K562 (cell line): Measurements from ENCODE around the gene CALD1. TPM values are rescaled to one million over a fixed set of nuclear protein-coding genes. Genes with fewer than 3 reads are reported as not detected.

ENCODE experiments used
- ATAC-seq: fragments of 200-7000 bp; cut with Tn5 transposase; 3 replicates; pipeline ENCODE4 v1.9.1; 2020; ENCODE audit warnings: moderate library complexity
- BruUV-seq: library from RNA; stranded (reverse); fragments of 400-500 nt; replicated peaks from 2 replicates; lab custom pipeline; 2021; lab: Mats Ljungman, UMichigan
- CTCF ChIA-PET: fragments of 300-600 bp; formaldehyde crosslinking; extraction: SDS; loops from one replicate; lab custom pipeline; 2021; ENCODE audit warnings: low intra/inter-chr PET ratio; lab: Yijun Ruan, JAX
- POLR2A ChIA-PET: fragments of 300-600, 350-650 bp; sonication (Branson Sonifier 250); formaldehyde crosslinking; extraction: SDS; loops from one replicate; lab custom pipeline; 2021; ENCODE audit warnings: antibody characterized with exemption, inconsistent platforms; lab: Yijun Ruan, JAX
- DNase-seq, 4 experiments: peaks; one replicate each; pipeline versions ENCODE4 v3.0.0 to v3.0.0-alpha.2; 2011 to 2018; ENCODE audit warnings: low spot score in 3 of 4, mixed read lengths in 3 of 4; ENCODE audit errors: extremely low read depth in 1 of 4
- FAIRE-seq: peaks from 2 replicates; lab custom pipeline; 2011; peaks lifted over from hg19 to GRCh38; lab: Jason Lieb, UNC
- H2AFZ ChIP-seq: 2 replicates; pipeline ENCODE4 v1.6.0; 2011; ENCODE audit warnings: low read depth, low read length, control low read depth, inconsistent platforms
- H3K27ac ChIP-seq: fragments of 200-600 bp; 3 replicates; pipeline ENCODE4 v1.8.0; 2011; ENCODE audit warnings: low read depth, mild to moderate bottlenecking, control low read depth, inconsistent platforms, low read length, moderate library complexity, mixed read lengths; ENCODE audit errors: extremely low read depth
- H3K27me3 ChIP-seq, 2 experiments: fragments of 300-600 bp in 1 of 2; 2 replicates in 1 of 2; 3 replicates in 1 of 2; pipeline versions ENCODE4 v1.6.0 to v1.8.0; 2011; ENCODE audit warnings: inconsistent platforms in 2 of 2, low read length in 2 of 2, mild to moderate bottlenecking in 1 of 2, mixed read lengths in 1 of 2, moderate library complexity in 1 of 2; ENCODE audit not compliant: control insufficient read depth in 2 of 2, insufficient read depth in 2 of 2
- H3K36me3 ChIP-seq: fragments of 300-600 bp; 3 replicates; pipeline ENCODE4 v1.8.0; 2011; ENCODE audit warnings: mild to moderate bottlenecking, low read length, inconsistent platforms; ENCODE audit not compliant: control insufficient read depth, insufficient read depth
- H3K4me1 ChIP-seq, 2 experiments: fragments of 200-600 bp in 1 of 2; replicated peaks in 1 of 2; 2 replicates in 1 of 2; 3 replicates in 1 of 2; pipeline versions ENCODE4 v1.5.1 to v1.8.0; 2011; ENCODE audit warnings: inconsistent platforms in 2 of 2, low read length in 2 of 2, mild to moderate bottlenecking in 1 of 2, mixed read lengths in 1 of 2, moderate library complexity in 1 of 2; ENCODE audit not compliant: control insufficient read depth in 2 of 2, insufficient read depth in 2 of 2
- H3K4me2 ChIP-seq: 2 replicates; pipeline ENCODE4 v1.6.1; 2011; ENCODE audit warnings: low read length, control low read depth, inconsistent platforms, mixed read lengths; ENCODE audit not compliant: insufficient read depth
- H3K4me3 ChIP-seq: fragments of 200-600 bp; sonication (generic), shearing (Covaris generic); 2 replicates; pipeline ENCODE4 v1.5.1; 2016; ENCODE audit warnings: control low read depth, inconsistent platforms
- H3K79me2 ChIP-seq: fragments of 200-600 bp; 3 replicates; pipeline ENCODE4 v1.8.0; 2011; ENCODE audit warnings: low read length, inconsistent platforms; ENCODE audit not compliant: control insufficient read depth, insufficient read depth
- H3K9ac ChIP-seq, 2 experiments: 2 replicates each; pipeline versions ENCODE4 v1.6.0 to v1.6.1; 2011; ENCODE audit warnings: low read depth in 2 of 2, low read length in 2 of 2, control low read depth in 1 of 2, inconsistent platforms in 1 of 2, mild to moderate bottlenecking in 1 of 2, mixed read lengths in 1 of 2; ENCODE audit not compliant: insufficient read depth in 1 of 2
- H3K9me1 ChIP-seq: one replicate; pipeline ENCODE4 v1.6.0; 2011; ENCODE audit warnings: inconsistent platforms, mild to moderate bottlenecking, low read length, moderate library complexity; ENCODE audit not compliant: control insufficient read depth, insufficient read depth
- H3K9me3 ChIP-seq: replicated peaks from 2 replicates; pipeline ENCODE4 v1.5.1; 2011; ENCODE audit warnings: low read depth, low read length, inconsistent platforms; ENCODE audit not compliant: control insufficient read depth, insufficient read depth
- H4K20me1 ChIP-seq: replicated peaks from 2 replicates; pipeline ENCODE4 v1.6.1; 2011; ENCODE audit warnings: low read length, inconsistent platforms, mixed read lengths; ENCODE audit not compliant: control insufficient read depth, insufficient read depth
- FOXP4 ChIP-seq: sonication (generic); formaldehyde crosslinking; IDR thresholded peaks from 2 replicates; pipeline ENCODE4 v1.8.0; 2022; ENCODE audit warnings: mild to moderate bottlenecking, missing genetic modification reagents, borderline replicate concordance
- HDAC6 ChIP-seq: IDR thresholded peaks from 2 replicates; pipeline ENCODE4 v1.6.1; 2012; ENCODE audit warnings: low read depth, mild to moderate bottlenecking, control low read depth, inconsistent platforms, low read length, moderate library complexity
- ILK ChIP-seq: fragments of 450-650 bp; IDR thresholded peaks from 2 replicates; pipeline ENCODE4 v1.6.1; 2016; ENCODE audit warnings: missing genetic modification characterization, low read depth, mild to moderate bottlenecking, missing compliant biosample characterization, moderate library complexity, borderline replicate concordance
- NCOA6 ChIP-seq: fragments of 450-650 bp; IDR thresholded peaks from 2 replicates; pipeline ENCODE4 v1.6.1; 2017; ENCODE audit warnings: mild to moderate bottlenecking
- SLC30A9 ChIP-seq: fragments of 250-450 bp; sonication (Bioruptor Pico); IDR thresholded peaks from 2 replicates; pipeline ENCODE4 v1.8.0; 2022; ENCODE audit warnings: mild to moderate bottlenecking, moderate library complexity
- TBP ChIP-seq: optimal IDR thresholded peaks from 2 replicates; pipeline ENCODE3; 2011; ENCODE audit warnings: low read depth, low read length, improper control_type of control experiment
- WGBS: fragments of 100-300 bp; shearing (Covaris generic); methylation state at CpG from one replicate; pipeline ENCODE4 v1.1.6; 2016; ENCODE audit warnings: low coverage, mixed read lengths; ENCODE audit not compliant: insufficient coverage; ENCODE audit errors: missing lambda C conversion rate; 5-methylcytosine and 5-hydroxymethylcytosine counted together
- in situ Hi-C: fragments of 300-500 bp; cut with MboI; formaldehyde crosslinking; loops from 4 replicates; pipeline ENCODE4 v1.15.0; 2018; ENCODE audit warnings: inconsistent platforms, mixed read lengths
- intact Hi-C: fragments of 100-400 bp; cut with micrococcal nuclease; formaldehyde crosslinking; loops from 2 replicates; pipeline ENCODE4 v1.14.2; 2022
- polyA plus RNA-seq, 8 experiments: library from polyadenylated mRNA; depleted of rRNA in 4 of 8; stranded (reverse) in 5 of 8; unstranded in 3 of 8; fragments of >200 nt; fragmentation: Nextera tagmentation in 2 of 8; fragmentation: Illumina TruSeq in 1 of 8; extraction: Ambion mirVana in 2 of 8; extraction: Trizol in 1 of 8; gene quantifications; 2 replicates each; pipeline versions ENCODE4 v1.2.1 to v1.2.3, GENCODE V29; 2011 to 2014; ENCODE audit warnings: inconsistent platforms in 1 of 8, missing spikeins in 1 of 8
- total RNA-seq, 7 experiments: library from RNA; depleted of rRNA in 6 of 7; stranded (reverse); fragments of >200 nt in 6 of 7; fragmentation: Illumina TruSeq in 2 of 7; extraction: Trizol in 2 of 7; gene quantifications; 2 replicates each; pipeline versions ENCODE4 v1.2.1 to v1.2.3, GENCODE V29; 2011 to 2021; ENCODE audit warnings: low replicate concordance in 1 of 7
- TF ChIP-seq, protein P1 (sequence below): fragments of 250-450 bp; sonication (Bioruptor Pico); IDR thresholded peaks from 2 replicates; pipeline ENCODE4 v1.8.0; 2022; ENCODE audit warnings: inconsistent platforms, mild to moderate bottlenecking, moderate library complexity, borderline replicate concordance
- TF ChIP-seq, protein P2 (sequence below): sonication (generic); IDR thresholded peaks from 2 replicates; pipeline ENCODE4 v1.6.1; 2016

The CALD1 gene
- total and polyA plus RNA-seq, 9 of the 15 experiments (the other 6 are each of a cell fraction or from before 2014, with no cell fraction given), result 0.40 TPM; not detected in 8

- Histone ChIP-seq H2AFZ (no peak overlapping the region), H3K4me3 (no peak overlapping the region), H4K20me1 (no peaks in the 10 kb centered on the region), H3K9me3 (no peaks in the 10 kb centered on the region), H3K4me1 (no peaks in the 10 kb centered on the region), H3K4me2 (no peak overlapping the region), H3K27me3 (peaks cover 0 to 13% of the 10 kb centered on the region in 2 experiments; a peak in 3 of 5 replicates), H3K79me2 (no peaks in the 10 kb centered on the region), H3K27ac (no peak overlapping the region), H3K9ac (no peak overlapping the region), H3K36me3 (no peaks in the 10 kb centered on the region), H3K9me1 (no peaks in the 10 kb centered on the region)
- intact Hi-C loops (no loop called here), in situ Hi-C loops (no loop called here)
- no TSS peak for BruUV-seq
- ChIA-PET POLR2A (no interaction called here), CTCF (no interaction called here)
- FAIRE-seq (no peak), DNase-seq (no peak), ATAC-seq (no peak)
- TF ChIP-seq, protein P1, sequence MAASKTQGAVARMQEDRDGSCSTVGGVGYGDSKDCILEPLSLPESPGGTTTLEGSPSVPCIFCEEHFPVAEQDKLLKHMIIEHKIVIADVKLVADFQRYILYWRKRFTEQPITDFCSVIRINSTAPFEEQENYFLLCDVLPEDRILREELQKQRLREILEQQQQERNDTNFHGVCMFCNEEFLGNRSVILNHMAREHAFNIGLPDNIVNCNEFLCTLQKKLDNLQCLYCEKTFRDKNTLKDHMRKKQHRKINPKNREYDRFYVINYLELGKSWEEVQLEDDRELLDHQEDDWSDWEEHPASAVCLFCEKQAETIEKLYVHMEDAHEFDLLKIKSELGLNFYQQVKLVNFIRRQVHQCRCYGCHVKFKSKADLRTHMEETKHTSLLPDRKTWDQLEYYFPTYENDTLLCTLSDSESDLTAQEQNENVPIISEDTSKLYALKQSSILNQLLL (CRISPR knock-in tag), result no peak
- TF ChIP-seq ILK (tag) (no peak), HDAC6 (no peak), TBP (no peak), SLC30A9 (CRISPR knock-in tag) (no peak), FOXP4 (no peak), NCOA6 (no peak)
- TF ChIP-seq, protein P2, sequence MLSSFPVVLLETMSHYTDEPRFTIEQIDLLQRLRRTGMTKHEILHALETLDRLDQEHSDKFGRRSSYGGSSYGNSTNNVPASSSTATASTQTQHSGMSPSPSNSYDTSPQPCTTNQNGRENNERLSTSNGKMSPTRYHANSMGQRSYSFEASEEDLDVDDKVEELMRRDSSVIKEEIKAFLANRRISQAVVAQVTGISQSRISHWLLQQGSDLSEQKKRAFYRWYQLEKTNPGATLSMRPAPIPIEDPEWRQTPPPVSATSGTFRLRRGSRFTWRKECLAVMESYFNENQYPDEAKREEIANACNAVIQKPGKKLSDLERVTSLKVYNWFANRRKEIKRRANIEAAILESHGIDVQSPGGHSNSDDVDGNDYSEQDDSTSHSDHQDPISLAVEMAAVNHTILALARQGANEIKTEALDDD, result no peak
- WGBS, result 0% methylated on average over 3 of the region's 3 CpGs
Observed at GRCh38 chr7:134787720-134788119, 8.3 kb downstream of the CALD1 start.
